CD4-positive, alpha-beta T cell treated with Interferon alpha-2 for 1 hour (primary cell): ENCODE data around the gene FCER1G.
"Not testable (repeated sequence)": the region's sequence is repeated elsewhere in the genome, so short reads cannot be mapped to it uniquely, and the experiment has no call there.

Source experiments
- DNase-seq, 2 donors: peaks; one replicate each; pipeline ENCODE4 v3.0.0-alpha.2; 2020 to 2022

FCER1G gene

DNA sequence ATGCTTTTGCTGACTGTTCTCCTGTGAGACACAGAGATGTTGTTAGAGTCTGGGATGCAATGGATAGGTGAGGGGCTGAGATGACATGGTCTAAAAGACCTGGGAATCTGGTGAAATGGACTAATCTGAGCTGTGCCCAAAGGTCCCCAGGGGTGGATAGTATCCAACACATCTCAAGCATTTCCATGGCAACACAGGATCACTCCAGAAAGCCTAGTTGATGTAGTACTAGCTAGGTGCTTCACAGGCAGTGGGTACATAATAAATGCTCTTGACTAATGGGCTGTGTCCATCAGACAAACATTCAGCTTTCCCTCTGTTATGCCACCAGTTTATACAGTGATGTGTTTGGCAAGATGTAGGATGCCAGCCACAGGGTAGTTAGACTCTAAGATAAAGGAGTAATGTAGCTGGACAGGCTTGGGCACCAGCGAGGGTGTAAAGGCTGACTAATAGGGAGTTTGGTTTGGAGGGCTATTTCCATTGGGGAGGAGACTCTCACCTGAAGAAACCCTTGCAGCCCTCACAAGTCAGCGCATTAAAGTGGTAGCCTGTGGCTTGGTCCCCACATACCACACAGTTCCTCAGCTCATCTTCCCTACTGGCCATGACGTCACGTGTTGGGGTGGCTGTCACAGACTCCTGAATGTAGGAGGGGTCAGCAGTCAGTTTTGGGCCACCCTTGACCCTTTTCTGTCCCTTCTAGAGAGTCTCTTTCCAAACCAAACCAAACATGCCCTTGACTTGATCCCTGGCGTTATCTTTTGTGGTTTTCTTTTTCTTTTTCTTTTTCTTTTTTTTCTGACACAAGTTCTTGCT, 21.1 kb downstream of the FCER1G start:
- DNase-seq: no peak

DNA sequence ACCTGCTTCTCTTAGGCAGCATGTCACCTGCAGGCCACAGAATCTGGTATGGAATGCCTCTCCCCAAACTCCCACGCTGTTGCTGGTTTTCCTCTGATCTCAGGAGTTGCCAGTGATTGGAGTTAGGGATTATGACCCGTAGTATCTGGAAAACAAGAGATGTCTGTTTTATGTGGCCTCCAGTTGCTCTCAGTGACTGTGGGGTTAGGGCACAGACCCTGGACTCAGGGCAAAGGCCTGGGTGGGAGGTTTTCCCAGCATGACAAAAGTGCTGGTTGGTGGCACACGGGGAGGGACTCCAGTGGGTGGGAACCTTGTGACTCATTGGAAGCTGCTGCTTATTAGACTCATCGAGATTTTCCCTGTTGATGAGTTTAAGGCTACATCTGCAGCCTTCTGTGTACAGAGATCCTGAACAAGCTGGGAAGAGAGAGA, 23.0 kb downstream of the FCER1G start, which contains the start of gene NR1I3:
Gene NR1I3, minus strand, starts transcription at position 165 of the 435 bp plus-strand sequence. CDS start 1,638 bp downstream, outside the sequence.
- no peak for DNase-seq

DNA sequence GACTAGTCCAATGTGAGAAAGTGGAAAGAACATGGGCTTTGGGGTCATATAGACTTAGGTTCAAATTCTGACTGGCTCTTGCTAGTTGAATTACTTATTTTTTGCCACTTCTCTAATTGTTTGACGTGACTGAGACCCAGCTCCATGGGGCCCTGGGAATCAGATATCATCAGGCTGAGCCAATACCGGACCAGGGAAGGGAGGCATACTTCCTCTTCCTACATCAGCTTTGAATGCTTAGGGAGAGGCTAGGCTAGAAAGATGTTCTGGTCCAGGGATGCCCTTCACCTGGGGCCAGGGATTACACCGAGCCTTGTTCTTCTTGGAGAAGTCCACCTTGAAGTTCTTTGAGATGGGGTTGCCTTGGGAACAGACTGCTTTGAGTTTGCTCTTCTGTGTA, 26.6 kb downstream of the FCER1G start:
- no peak for DNase-seq

DNA sequence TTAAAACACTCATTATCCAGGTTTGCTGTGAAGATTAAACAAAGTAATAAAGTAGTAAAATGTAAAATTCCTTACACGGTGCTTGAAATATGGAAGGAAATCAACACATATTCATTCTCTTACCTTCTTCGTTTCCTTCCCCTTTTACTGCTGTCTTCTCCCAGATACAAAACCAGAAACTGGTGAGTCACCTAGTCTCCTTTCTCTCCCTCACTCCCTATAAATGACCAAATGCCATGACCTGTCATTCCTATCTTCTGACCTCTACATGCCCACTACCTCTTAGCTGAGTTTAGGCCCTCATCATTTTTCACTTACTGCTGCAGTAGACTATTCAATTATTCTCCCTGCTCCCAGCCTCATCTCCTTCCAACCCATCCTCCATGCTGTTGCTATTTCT, 27.2 kb downstream of the FCER1G start:
- DNase-seq: no peak

DNA sequence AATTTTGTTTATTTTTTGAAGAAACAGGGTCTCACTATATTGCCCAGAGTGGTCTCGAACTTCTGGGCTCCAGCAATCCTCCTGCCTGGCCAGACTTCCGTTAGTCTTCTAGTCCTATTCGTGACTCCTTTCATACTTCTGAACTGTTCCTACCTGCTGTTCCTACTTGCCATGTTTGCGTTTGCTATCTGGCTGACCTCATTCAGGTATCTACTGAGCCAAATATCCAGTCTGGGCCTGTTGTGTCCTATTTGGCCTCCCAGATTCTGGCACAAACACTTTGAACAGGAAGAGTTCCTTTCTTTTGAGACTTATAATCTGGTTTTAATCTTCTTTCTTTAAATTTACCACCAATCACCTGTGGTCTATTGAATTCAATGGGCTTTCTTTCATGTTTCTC, 29.8 kb downstream of the FCER1G start:
- DNase-seq: no peak

DNA sequence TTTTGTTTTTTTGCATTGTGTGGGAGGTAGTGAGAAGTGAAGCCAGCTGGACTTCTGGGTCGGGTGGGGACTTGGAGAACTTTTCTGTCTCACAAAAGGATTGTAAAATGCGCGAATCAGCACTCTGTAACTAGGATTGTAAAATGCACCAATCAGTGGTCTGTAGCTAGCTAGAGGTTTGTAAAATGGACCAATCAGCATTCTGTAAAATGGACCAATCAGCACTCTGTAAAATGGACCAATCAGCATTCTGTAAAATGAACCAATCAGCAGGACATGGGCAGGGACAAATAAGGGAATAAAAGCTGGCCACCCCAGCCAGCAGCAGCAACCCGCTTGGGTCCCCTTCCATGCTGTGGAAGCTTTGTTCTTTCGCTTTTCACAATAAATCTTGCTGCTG, 35.0 kb downstream of the FCER1G start:
- not testable (repeated sequence) for DNase-seq

DNA sequence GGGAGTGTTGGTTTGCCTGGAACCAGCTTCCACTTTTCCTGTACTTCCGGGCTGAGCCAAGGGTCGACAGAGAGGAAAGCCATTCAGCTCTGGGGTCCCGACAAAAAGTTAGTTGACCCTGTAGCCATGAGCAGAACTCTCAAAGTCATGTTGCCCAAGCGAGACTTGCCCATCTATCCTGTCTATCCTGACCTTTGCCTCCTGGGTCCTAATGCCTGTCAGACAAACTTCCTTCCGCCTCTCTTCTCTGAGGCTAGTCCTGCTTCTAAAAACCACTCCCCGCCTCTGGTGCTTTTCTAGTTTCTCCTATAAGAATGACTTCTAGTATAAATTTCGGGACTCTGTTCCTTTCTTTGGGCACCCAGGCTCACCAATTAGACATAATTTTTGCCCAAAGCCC, 35.7 kb downstream of the FCER1G start:
- no peak for DNase-seq

DNA sequence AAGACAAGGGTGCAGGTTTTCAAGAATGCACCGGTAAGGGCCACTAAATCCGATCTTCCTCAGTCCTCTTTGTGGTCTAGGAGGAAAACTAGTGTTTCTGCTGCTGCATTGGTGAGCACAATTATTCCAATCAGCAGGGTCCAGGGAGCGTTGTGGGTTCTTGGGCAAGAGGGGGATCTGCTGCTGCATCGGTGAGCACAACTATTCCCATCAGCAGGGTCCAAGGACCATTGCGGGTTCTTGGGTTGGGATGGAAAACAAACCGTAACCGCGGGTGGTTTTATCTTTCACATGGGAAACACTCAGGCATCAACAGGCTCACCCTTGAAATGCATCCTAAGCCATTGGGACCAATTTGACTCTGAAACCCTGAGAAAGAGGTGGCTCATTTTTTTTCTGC, 36.5 kb downstream of the FCER1G start:
- no peak for DNase-seq

DNA sequence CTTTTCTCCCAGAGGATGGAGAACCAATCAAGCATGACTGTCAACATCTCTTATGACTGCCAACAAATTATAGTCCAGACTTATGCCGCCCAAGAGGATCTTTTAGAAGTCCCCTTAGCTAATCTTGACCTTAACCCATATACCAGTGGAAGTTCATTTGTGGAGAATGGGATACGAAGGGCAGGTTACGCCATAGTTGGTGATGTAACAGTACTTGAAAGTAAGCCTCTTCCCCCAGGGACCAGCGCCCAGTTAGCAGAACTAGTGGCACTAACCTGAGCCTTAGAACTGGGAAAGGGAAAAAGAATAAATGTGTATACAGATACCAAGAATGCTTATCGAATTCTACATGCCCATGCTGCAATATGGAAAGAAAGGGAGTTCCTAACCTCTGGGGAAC, 40.2 kb downstream of the FCER1G start:
- not testable (repeated sequence) for DNase-seq

DNA sequence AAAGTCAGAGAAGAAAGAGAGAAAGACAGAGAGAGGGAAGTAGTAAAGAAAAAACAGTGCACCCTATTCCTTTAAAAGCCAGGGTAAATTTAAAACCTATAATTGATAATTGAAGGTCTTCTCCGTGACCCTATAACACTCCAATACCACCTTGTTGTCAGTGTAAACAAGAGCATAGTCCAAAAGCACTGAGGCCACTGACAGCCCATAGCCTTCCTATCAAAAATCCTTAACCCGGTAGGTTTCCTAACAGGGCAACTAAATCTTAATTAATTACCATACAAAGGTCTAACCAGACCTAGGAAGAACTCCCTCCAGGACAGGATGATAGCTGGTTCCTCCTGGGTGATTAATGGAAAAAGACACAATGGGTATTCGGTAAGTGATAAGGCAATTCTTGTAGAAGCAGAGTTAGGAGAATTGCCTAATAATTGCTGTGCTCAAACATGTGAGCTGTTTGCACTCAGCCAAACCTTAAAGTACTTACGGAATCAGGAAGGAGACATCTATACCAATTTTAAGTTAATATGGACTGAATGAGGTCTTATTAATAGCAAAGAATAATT, 40.9 kb downstream of the FCER1G start:
- not testable (repeated sequence) for DNase-seq

DNA sequence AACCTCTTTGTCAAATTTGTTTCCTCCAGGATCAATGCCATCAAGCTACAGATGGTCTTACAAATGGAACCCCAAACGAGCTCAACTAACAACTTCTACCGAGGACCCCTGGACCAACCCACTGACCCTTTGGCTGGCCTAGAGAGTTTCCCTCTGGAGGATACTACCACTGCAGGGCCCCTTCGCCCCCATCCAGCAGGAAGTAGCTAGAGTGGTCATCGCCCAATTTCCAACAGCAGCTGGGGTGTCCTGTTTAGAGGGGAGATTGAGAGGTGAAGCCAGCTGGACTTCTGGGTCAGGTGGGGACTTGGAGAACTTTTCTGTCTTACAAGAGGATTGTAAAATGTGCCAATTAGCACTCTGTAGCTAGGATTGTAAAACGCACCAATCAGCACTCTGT, 42.0 kb downstream of the FCER1G start:
- DNase-seq: not testable (repeated sequence)

DNA sequence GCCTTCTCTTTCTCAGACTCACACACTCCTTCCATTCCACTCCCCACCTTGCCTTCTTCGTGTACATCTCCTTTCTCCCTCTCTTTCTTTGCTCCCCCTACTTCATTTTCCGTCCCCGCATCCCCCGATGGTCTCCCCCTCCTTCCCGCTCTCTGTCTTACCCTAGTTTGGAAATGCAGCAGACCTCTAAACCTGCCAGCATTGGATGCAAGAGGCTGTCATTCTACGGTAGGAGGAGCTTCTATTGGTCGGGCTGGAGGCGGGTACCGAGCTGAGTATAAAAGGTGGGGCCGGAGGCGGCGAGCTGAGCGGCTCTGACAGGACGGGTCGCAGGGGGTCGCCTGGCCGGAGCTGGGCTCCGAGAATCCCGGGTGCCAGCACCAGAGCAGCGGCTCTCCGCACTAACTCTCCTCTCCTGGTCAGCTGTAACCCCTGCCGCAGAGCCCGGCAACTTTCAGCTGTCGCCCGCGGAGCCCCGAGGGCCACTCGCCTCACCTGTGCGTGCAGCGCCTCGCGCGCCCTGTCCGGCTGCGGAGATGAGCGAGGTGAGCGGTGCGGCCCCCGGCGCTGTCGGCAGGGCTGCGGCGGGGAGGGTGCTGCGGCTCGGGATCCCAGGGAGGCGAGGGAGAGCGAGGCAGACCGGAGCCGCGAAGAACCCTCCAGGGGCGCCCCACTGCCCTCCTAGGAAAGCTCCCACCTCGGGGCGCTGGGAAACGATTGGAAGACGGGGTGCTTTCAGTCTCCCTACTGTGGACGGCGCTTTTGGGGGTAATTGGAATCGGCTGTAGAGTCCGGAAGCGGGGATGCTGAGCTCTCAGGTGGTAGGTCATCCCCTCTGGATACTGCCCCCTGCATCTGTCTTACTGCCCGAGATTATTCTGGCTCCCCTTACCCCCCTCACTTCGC, 43.6 kb downstream of the FCER1G start, which contains the start of gene PCP4L1:
Gene PCP4L1, plus strand, starts transcription at position 307 of the 906 bp plus-strand sequence. Its CDS starts 230 bp downstream, at position 537.
- peak; percentile 3 to 33 for DNase-seq

DNA sequence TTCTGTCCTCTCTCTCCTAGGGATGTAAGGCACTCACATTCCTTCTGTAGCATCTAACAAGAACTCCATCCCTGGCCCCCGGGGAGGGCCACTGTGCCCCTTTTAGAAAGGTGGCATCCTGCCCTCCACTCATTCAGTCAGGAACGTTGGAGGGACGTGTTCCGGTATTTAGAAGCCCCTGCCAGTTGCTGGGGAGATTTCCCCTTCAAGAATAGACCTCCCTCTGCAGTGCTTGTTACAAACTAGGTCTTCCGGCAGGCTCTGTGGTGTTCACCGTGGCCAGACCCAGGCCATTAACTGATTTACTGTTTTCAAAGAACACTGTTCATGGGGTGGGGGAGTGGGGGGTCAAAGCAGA, 44.2 kb downstream of the FCER1G start:
- DNase-seq: no peak

DNA sequence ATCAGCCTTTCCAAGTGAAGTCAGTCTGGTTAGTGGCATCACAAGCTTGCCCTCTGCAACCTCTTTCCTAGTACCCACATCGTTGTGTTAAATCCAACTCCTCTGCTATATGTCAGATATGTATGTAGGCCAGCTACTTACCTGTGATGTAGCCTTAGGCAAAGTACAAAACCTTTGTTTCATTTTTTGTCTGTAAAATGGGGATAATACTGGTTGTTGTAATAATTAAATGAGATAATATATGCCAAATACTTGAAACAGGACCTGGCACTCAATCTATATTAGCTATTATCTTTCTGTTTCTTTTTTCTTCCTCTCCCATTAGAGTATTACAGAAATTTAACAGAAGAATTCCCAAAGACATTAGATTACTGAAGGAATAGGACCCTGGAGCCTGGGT, 44.7 kb downstream of the FCER1G start:
- no peak for DNase-seq

DNA sequence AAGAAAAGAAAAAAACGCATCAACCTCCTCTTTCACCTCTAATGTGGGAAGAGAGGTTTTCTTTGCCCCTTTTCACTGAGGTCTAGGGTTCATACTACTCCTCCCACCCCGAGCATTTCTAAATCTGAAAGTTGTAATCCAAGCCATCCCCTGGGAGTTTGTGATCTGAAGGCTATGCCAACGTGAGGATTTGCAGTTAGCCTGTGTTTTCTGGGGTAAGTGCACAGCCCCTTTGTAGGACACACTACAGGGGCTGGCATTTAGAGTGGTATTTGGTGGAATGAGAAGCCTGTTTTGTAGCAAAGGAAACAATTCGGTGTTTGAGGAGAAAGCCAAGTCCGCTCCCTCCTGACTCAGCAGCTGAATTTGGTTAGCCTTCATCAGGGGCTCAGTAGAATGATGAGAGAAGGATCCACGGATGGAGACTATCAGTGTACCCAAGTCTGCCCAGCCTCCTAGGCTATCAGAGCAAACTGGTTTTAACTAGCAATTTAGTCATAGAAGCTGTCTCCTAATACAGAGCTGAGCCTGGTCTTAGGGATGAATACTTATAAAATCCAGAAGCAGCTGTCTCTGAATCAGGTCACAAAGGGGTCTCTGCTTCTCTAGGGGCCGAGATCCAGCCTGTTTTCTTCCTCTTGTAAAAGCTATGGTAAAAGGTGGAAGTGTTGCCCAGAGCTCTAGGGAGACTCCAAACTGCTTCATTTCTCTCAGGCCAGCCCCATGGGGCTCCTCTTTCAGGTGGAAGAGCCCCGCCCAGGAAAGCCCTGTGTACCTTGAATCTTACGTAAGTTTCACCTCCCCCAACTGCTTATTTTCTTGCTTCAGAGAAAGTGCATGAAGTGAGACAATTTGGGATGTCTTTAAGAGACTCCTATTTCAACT, 45.5 kb downstream of the FCER1G start:
- no peak for DNase-seq

DNA sequence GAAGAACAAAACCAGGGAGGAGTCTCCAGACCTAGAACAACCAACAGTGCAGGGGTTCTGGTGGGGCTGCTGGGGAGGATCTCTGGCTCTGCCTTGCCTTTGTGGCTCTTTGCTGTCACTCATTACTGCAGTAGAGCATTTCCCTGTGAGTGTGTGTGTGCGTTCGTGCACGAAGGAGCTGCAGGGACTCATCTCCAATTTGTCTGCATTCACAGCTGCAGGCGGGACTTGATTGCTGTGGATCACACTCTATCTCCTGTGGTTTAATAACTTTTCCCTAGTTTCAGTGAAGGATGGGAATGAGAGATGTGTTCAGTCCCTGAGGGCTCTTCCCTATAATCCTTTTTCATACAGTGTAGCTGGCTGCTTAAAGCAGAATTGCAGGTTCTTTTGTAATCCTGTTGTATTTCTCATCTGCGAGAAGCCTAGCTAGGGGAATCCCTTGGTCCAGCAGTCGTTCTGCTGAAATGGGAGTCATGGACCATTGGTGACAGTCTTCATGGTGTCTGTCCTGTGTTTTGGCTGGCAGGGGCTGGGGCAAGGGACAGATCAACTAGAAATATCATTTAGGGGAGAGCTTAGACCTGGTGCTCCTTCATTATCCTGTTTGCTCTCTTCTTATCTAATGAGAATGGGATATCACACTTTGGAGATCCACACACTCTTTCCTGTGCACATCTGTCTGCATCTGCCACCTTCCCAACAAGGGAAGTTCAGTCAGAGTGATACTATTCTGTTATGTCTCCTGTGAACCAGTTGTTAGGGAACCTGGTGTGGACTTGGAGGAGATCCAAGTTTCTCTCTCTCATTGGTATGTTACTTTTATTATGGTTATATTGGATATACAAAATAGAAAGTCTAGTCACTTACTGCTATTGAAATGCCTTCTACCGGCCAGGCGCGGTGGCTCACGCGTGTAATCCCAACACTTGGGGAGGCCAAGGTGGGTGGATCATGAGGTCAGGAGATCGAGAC, 46.5 kb downstream of the FCER1G start:
- DNase-seq: no peak

DNA sequence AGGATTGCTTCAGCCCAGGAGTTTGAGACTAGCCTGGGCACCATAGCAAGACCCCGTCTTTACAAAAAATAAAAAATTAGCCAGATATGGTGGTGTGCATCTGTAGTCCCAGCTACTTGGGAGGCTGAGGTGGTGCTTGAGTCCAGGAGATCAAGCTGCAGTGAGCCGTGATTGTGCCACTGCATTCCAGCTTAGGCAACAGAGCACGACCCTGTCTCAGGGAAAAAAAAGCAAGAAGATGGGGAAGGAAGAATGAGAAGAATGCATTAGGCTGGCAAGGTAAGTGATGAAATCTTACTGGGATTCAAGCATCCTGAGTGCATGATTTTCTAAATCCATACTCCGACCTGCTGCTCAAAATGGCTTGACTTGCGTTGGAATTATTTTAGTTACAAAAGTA, 50.2 kb downstream of the FCER1G start:
- no peak for DNase-seq

DNA sequence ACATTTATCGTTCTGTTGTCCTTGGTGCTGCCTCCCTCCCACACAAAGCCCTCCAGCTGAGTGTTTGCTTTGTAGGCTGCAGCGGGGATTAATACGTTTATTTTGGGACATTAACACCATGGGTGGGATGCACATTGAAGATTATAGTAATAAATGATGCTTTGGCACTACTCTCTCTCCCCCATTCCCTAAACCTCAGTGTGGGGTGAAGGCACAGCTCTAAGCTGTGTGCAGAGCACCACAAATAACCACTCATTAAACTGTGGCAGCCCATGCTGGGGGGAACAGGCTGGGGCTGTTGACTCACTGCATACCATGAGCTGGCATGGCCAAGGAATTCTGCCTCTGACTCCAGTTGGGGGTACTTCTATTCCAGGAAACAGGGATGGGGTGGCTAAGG, 51.1 kb downstream of the FCER1G start:
- no peak for DNase-seq

DNA sequence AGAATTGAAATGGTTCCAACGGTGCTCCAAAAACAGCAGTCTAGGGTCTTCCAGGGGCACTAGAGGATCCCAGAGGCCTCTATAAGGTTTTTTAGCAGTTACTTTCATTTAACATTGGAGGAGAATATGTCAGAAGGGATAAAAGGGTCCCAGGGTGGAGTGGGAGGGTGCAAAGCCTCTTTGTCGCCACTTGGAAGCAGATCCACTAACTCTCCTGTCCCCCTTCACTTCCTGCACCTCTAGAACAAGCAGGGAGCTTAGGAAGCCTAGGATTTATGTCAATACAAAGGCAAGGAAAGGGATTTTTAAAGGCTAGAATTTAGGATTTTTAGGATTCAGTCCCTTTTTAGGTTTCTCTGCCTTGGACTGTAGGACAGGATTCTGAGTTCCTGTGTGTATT, 51.7 kb downstream of the FCER1G start:
- DNase-seq: no peak

DNA sequence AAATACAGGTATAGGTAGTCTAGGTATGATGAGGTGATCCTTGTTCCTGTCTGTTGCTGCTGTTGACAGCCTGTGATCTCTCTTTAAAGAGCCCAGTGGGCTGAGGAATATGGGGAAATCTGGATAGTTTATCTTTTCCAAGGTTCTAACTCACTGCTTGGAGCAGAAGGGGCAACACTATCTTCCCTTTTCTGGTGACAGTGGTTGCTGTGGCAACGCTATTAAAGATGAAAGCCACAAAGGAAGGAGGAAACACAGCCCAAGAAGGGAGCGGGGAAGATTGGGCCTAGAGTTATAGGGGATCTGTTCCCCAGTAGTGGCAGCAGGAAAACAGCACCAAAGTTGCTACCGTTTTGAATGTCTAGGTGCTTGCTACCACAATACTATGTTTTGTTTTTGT, 52.2 kb downstream of the FCER1G start:
- no peak for DNase-seq
